OCI-LY1 (cell line): ENCODE results near the gene CHPF.

Experiments used
- CTCF ChIP-seq: fragments of 200-600 bp; sonication (generic), shearing (Covaris generic); IDR thresholded peaks from 2 replicates; pipeline ENCODE4 v1.5.1; 2017; ENCODE audit warnings: mild to moderate bottlenecking, antibody characterized with exemption, low read length, moderate library complexity, mixed read lengths
- EZH2 ChIP-seq: fragments of 200-600 bp; sonication (generic), shearing (Covaris generic); IDR thresholded peaks from 2 replicates; pipeline ENCODE4 v1.8.0; 2017; ENCODE audit warnings: borderline replicate concordance, mixed run types, mild to moderate bottlenecking, antibody characterized with exemption, low read length, moderate library complexity, mixed read lengths

- TF ChIP-seq CTCF: no peak
- TF ChIP-seq EZH2: no peak
Measured at GRCh38 chr2:219523031-219523671, 20.5 kb downstream of the CHPF start.
